GM19240 (cell line): ENCODE data around the gene KIF4A.
A peak's percentile ranks its signal among the peaks of the same experiment; 100 is the strongest.
"Not testable (repeated sequence)": the region's sequence is repeated elsewhere in the genome, so short reads cannot be mapped to it uniquely, and the experiment has no call there.

Source experiments
- DNase-seq: peaks from one replicate; pipeline ENCODE4 v3.0.0; 2011; ENCODE audit warnings: low spot score; ENCODE audit not compliant: insufficient read length

KIF4A gene

GRCh38 chrX:70289793-70290770 is at the start of gene KIF4A, which contains the start of gene PDZD11:
Gene KIF4A (plus strand): TSS chrX:70290104. CDS start chrX:70290459, 355 bp downstream.
Gene PDZD11 (minus strand): TSS chrX:70289927. CDS start chrX:70289341, 586 bp downstream.
- peak; percentile 88 for DNase-seq

GRCh38 chrX:70240751-70241150 is 49.2 kb upstream of the KIF4A start:
- no peak for DNase-seq

GRCh38 chrX:70241501-70241900 is 48.4 kb upstream of the KIF4A start:
- no peak for DNase-seq

GRCh38 chrX:70243601-70244000 is 46.3 kb upstream of the KIF4A start:
- DNase-seq = not testable (repeated sequence)

- DNase-seq = no peak
Measured at GRCh38 chrX:70244881-70245280, 45.0 kb upstream of the KIF4A start.

GRCh38 chrX:70247252-70247651 is 42.7 kb upstream of the KIF4A start:
- no peak for DNase-seq

GRCh38 chrX:70252491-70252890 is 37.4 kb upstream of the KIF4A start:
- DNase-seq = no peak

- DNase-seq = no peak
Measured at GRCh38 chrX:70253377-70254062, 36.4 kb upstream of the KIF4A start.

GRCh38 chrX:70254063-70254400 is 35.9 kb upstream of the KIF4A start:
- no peak for DNase-seq

GRCh38 chrX:70254909-70255308 is 35.0 kb upstream of the KIF4A start:
- no peak for DNase-seq

- DNase-seq = no peak
Measured at GRCh38 chrX:70255452-70255851, 34.5 kb upstream of the KIF4A start.

- DNase-seq = no peak
Measured at GRCh38 chrX:70257423-70258288, 32.2 kb upstream of the KIF4A start.

GRCh38 chrX:70260104-70260503 is 29.8 kb upstream of the KIF4A start, which contains the start of gene P2RY4:
Gene P2RY4 (minus strand): TSS chrX:70260204. CDS start chrX:70259624, 580 bp downstream.
- DNase-seq = no peak

- peak; percentile 8 for DNase-seq
Measured at GRCh38 chrX:70262952-70263567, 26.8 kb upstream of the KIF4A start.

GRCh38 chrX:70264784-70265183 is 25.1 kb upstream of the KIF4A start:
- DNase-seq = no peak

GRCh38 chrX:70268034-70268433 is 21.9 kb upstream of the KIF4A start, which contains the start of gene ARR3:
Gene ARR3 (plus strand): TSS chrX:70268334. CDS start chrX:70269386, 1,052 bp downstream.
- DNase-seq = no peak

- not testable (repeated sequence) for DNase-seq
Measured at GRCh38 chrX:70274029-70274428, 15.9 kb upstream of the KIF4A start.

GRCh38 chrX:70279081-70279480 is 10.8 kb upstream of the KIF4A start:
- DNase-seq = no peak

- DNase-seq = no peak
Measured at GRCh38 chrX:70280573-70280972, 9.3 kb upstream of the KIF4A start.

- no peak for DNase-seq
Measured at GRCh38 chrX:70281951-70282350, 8.0 kb upstream of the KIF4A start, which contains the start of gene RAB41. Gene RAB41 (plus strand): TSS chrX:70282172. CDS start chrX:70282218, 46 bp downstream.
